ENCODE data around the gene MPDZ. TPM values are rescaled to one million over a fixed set of nuclear protein-coding genes. Genes with fewer than 3 reads are reported as not detected.

The MPDZ gene
- total and polyA plus RNA-seq, 2 experiments from 2014 or later: 33.0 to 43.1 TPM

DNA sequence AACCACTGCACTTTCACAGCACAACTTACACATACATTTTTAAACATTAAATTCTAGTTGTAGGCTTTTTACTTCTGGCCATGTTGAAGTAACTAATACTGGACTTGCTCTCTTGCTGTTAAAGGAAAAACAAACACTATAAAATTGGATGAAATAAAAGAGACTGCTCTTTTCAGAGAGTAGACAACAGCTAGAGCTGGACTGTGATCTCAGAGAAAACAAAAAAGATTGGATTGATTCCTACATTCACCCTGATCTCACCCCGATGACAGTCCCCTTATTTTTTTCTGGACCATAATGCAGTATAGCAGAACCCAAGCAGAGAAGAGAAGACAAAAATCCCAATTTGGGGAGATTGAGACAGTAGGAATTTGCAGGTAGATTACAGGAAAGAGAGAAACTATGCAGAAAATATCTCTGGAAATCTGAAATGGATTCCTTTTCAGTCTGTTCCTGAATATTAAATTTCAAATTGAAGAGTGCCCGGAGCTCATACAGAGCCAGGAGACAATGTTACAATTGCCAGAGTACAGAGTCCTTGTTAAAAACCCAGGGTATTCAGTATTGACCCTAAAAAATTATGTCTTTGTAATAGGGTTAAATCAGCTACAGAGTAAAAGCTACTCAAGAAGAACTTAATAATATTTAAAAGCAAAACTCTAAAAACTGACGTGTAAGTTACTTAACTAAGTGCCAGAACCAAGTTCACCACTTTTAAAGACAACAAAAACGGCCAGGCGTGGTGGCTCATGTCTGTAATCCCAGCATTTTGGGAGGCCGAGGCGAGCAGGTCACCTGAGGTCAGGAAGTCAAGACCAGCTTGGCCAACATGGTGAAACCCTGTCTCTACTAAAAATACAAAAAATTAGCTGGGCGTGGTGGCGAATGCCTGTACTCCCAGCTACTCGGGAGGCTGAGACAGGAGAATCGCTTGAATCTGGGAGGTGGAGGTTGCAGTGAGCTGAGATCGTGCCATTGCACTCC, 208.6 kb downstream of the MPDZ start:
- H3K4me3 ChIP-seq: no peak overlapping the region
- H3K79me2 ChIP-seq (replicated peaks; ENCODE audit: insufficient read depth): no peaks in the 10 kb centered on the region
- TF ChIP-seq, protein P1, sequence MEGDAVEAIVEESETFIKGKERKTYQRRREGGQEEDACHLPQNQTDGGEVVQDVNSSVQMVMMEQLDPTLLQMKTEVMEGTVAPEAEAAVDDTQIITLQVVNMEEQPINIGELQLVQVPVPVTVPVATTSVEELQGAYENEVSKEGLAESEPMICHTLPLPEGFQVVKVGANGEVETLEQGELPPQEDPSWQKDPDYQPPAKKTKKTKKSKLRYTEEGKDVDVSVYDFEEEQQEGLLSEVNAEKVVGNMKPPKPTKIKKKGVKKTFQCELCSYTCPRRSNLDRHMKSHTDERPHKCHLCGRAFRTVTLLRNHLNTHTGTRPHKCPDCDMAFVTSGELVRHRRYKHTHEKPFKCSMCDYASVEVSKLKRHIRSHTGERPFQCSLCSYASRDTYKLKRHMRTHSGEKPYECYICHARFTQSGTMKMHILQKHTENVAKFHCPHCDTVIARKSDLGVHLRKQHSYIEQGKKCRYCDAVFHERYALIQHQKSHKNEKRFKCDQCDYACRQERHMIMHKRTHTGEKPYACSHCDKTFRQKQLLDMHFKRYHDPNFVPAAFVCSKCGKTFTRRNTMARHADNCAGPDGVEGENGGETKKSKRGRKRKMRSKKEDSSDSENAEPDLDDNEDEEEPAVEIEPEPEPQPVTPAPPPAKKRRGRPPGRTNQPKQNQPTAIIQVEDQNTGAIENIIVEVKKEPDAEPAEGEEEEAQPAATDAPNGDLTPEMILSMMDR (conservative IDR thresholded peaks at IDR 0.05; ENCODE audit: low read depth in 2 of 2): no peak
- TF ChIP-seq, protein P2, sequence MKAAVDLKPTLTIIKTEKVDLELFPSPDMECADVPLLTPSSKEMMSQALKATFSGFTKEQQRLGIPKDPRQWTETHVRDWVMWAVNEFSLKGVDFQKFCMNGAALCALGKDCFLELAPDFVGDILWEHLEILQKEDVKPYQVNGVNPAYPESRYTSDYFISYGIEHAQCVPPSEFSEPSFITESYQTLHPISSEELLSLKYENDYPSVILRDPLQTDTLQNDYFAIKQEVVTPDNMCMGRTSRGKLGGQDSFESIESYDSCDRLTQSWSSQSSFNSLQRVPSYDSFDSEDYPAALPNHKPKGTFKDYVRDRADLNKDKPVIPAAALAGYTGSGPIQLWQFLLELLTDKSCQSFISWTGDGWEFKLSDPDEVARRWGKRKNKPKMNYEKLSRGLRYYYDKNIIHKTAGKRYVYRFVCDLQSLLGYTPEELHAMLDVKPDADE (IDR thresholded peaks at IDR 0.05): no peak
- no peak for TF ChIP-seq NANOG (IDR thresholded peaks at IDR 0.05; ENCODE audit: borderline replicate concordance)
- no peak for TF ChIP-seq ZNF114 (CRISPR knock-in tag; IDR thresholded peaks at IDR 0.05)
- TF ChIP-seq EZH2 (IDR thresholded peaks at IDR 0.05; ENCODE audit: low read depth, unreplicated experiment): no peak
- no peak for TF ChIP-seq POLR2AphosphoS5 (IDR thresholded peaks at IDR 0.05; ENCODE audit: low read depth)
- TF ChIP-seq, protein P3, sequence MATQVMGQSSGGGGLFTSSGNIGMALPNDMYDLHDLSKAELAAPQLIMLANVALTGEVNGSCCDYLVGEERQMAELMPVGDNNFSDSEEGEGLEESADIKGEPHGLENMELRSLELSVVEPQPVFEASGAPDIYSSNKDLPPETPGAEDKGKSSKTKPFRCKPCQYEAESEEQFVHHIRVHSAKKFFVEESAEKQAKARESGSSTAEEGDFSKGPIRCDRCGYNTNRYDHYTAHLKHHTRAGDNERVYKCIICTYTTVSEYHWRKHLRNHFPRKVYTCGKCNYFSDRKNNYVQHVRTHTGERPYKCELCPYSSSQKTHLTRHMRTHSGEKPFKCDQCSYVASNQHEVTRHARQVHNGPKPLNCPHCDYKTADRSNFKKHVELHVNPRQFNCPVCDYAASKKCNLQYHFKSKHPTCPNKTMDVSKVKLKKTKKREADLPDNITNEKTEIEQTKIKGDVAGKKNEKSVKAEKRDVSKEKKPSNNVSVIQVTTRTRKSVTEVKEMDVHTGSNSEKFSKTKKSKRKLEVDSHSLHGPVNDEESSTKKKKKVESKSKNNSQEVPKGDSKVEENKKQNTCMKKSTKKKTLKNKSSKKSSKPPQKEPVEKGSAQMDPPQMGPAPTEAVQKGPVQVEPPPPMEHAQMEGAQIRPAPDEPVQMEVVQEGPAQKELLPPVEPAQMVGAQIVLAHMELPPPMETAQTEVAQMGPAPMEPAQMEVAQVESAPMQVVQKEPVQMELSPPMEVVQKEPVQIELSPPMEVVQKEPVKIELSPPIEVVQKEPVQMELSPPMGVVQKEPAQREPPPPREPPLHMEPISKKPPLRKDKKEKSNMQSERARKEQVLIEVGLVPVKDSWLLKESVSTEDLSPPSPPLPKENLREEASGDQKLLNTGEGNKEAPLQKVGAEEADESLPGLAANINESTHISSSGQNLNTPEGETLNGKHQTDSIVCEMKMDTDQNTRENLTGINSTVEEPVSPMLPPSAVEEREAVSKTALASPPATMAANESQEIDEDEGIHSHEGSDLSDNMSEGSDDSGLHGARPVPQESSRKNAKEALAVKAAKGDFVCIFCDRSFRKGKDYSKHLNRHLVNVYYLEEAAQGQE (IDR thresholded peaks at IDR 0.05; ENCODE audit: unreplicated experiment): no peak
- TF ChIP-seq JUNB (IDR thresholded peaks at IDR 0.05; ENCODE audit: unreplicated experiment): no peak
- no peak for TF ChIP-seq CREB1 (CRISPR knock-in tag; IDR thresholded peaks at IDR 0.05; ENCODE audit: low read depth)
- no peak for TF ChIP-seq STAT1 (IDR thresholded peaks at IDR 0.05; ENCODE audit: unreplicated experiment)
- no peak for TF ChIP-seq ZNF331 (CRISPR knock-in tag; IDR thresholded peaks at IDR 0.05; ENCODE audit: low read depth)
- H3K9me2 ChIP-seq (ENCODE audit: insufficient read depth): peaks cover 1% of the 10 kb centered on the region
- H3K36me3 Mint-ChIP-seq (ENCODE audit: low read depth): no peaks in the 10 kb centered on the region
- no peak for DNase-seq (ENCODE audit: low spot score)
- H3K27ac Mint-ChIP-seq: no peak overlapping the region
- H3K27ac ChIP-seq (ENCODE audit: low read depth): no peak overlapping the region
- no peaks in the 10 kb centered on the region for H3K9me3 Mint-ChIP-seq
- no peak overlapping the region for H2AFZ ChIP-seq
- no peak overlapping the region for H3K4me3 Mint-ChIP-seq
- no peaks in the 10 kb centered on the region for H3F3A ChIP-seq (replicated peaks; ENCODE audit: low read depth)
- H3K4me1 Mint-ChIP-seq: peaks cover 6% of the 10 kb centered on the region; the same call in 2 of the 3 replicates
- H3K27me3 ChIP-seq (ENCODE audit: insufficient read depth): no peaks in the 10 kb centered on the region
- no peak overlapping the region for H3K4me2 ChIP-seq
- ATAC-seq: no peak
- H3K4me1 ChIP-seq (ENCODE audit: insufficient read depth): no peaks in the 10 kb centered on the region
- H4K20me1 ChIP-seq (replicated peaks; ENCODE audit: insufficient read depth): no peaks in the 10 kb centered on the region
- H3K36me3 ChIP-seq (ENCODE audit: insufficient read depth): no peaks in the 10 kb centered on the region
- no peaks in the 10 kb centered on the region for H3K27me3 Mint-ChIP-seq (ENCODE audit: insufficient read depth, low read depth, poor library complexity)

Data from GM23338 (cell line).